H1 (cell line): ENCODE measurements around the gene CBX2. TPM values are rescaled to one million over a fixed set of nuclear protein-coding genes. Genes with fewer than 3 reads are reported as not detected.

Experiments used
- CTCF ChIA-PET: fragments of 300-600 bp; sonication (Branson Sonifier 250); formaldehyde crosslinking; loops from one replicate; lab custom pipeline; 2021; ENCODE audit not compliant: partially characterized antibody; lab: Charles Lee
- POLR2A ChIA-PET: fragments of 300-600 bp; sonication (Branson Sonifier 250); formaldehyde crosslinking; loops from one replicate; lab custom pipeline; 2021; ENCODE audit warnings: inconsistent platforms; ENCODE audit not compliant: partially characterized antibody; lab: Charles Lee
- DNase-seq, 2 experiments: peaks; one replicate each; pipeline versions ENCODE4 v3.0.0 to v3.0.0-alpha.2; 2010 to 2022; ENCODE audit warnings: low spot score in 2 of 2, low read depth in 1 of 2, mixed read lengths in 1 of 2
- FAIRE-seq: peaks from 2 replicates; lab custom pipeline; 2011; peaks lifted over from hg19 to GRCh38; lab: Jason Lieb, UNC
- H2AFZ ChIP-seq: 2 replicates; pipeline ENCODE4 v1.8.1; 2012; ENCODE audit warnings: low read length, inconsistent platforms
- H2AK5ac ChIP-seq: 2 replicates; pipeline ENCODE4 v1.6.1; 2013; ENCODE audit warnings: low read depth, low read length
- H2BK120ac ChIP-seq: replicated peaks from 2 replicates; pipeline ENCODE3; 2013; ENCODE audit warnings: low read depth, low read length, inconsistent platforms
- H2BK12ac ChIP-seq: 2 replicates; pipeline ENCODE4 v1.6.1; 2013; ENCODE audit warnings: low read depth, low read length
- H2BK15ac ChIP-seq: 2 replicates; pipeline ENCODE4 v1.6.1; 2013; ENCODE audit warnings: low read length
- H2BK20ac ChIP-seq: 2 replicates; pipeline ENCODE4 v1.6.1; 2013; ENCODE audit warnings: low read length
- H2BK5ac ChIP-seq: 2 replicates; pipeline ENCODE4 v1.6.1; 2013; ENCODE audit warnings: low read depth, low read length
- H3K14ac ChIP-seq: 2 replicates; pipeline ENCODE4 v1.6.1; 2013; ENCODE audit warnings: inconsistent platforms; ENCODE audit not compliant: insufficient read length
- H3K18ac ChIP-seq: 2 replicates; pipeline ENCODE4 v1.6.1; 2013; ENCODE audit warnings: low read length; ENCODE audit errors: extremely low read depth
- H3K23ac ChIP-seq: 2 replicates; pipeline ENCODE4 v1.6.1; 2013; ENCODE audit warnings: inconsistent platforms; ENCODE audit not compliant: insufficient read length
- H3K23me2 ChIP-seq: 2 replicates; pipeline ENCODE4 v1.6.1; 2013; ENCODE audit warnings: low read depth, low read length
- H3K27ac ChIP-seq: 2 replicates; pipeline ENCODE4 v1.6.1; 2011; ENCODE audit warnings: low read depth, low read length, inconsistent platforms
- H3K27me3 ChIP-seq, 4 experiments: replicated peaks in 1 of 4; 1 replicate in 1 of 4; 2 replicates in 3 of 4; pipeline versions ENCODE4 v1.6.1 to v1.8.1; 2011 to 2013; ENCODE audit warnings: low read length in 3 of 4, mild to moderate bottlenecking in 3 of 4, inconsistent platforms in 2 of 4, mixed read lengths in 2 of 4, moderate library complexity in 1 of 4; ENCODE audit not compliant: control insufficient read depth in 3 of 4, insufficient read depth in 3 of 4; ENCODE audit errors: extremely low read depth in 1 of 4
- H3K36me3 ChIP-seq, 4 experiments: 2 replicates each; pipeline versions ENCODE4 v1.6.1 to v1.8.1; 2011 to 2013; ENCODE audit warnings: mild to moderate bottlenecking in 4 of 4, low read length in 3 of 4, moderate library complexity in 2 of 4, control low read depth in 1 of 4, inconsistent platforms in 1 of 4; ENCODE audit not compliant: insufficient read depth in 4 of 4, control insufficient read depth in 2 of 4
- H3K4ac ChIP-seq: replicated peaks from 2 replicates; pipeline ENCODE3; 2013; ENCODE audit warnings: low read length, low read depth, mixed read lengths, inconsistent platforms; ENCODE audit not compliant: insufficient read length
- H3K4me1 ChIP-seq, 4 experiments: replicated peaks in 1 of 4; 1 replicate in 1 of 4; 2 replicates in 3 of 4; pipeline versions ENCODE4 v1.6.1 to v1.8.1; 2011 to 2013; ENCODE audit warnings: low read length in 3 of 4, inconsistent platforms in 2 of 4, mixed read lengths in 1 of 4; ENCODE audit not compliant: insufficient read depth in 4 of 4, control insufficient read depth in 3 of 4
- H3K4me2 ChIP-seq, 2 experiments: 2 replicates each; pipeline versions ENCODE4 v1.6.1 to v1.8.1; 2011 to 2013; ENCODE audit warnings: low read depth in 2 of 2, low read length in 2 of 2, control low read depth in 1 of 2, inconsistent platforms in 1 of 2, mild to moderate bottlenecking in 1 of 2; ENCODE audit not compliant: insufficient read depth in 1 of 2
- H3K4me3 ChIP-seq, 4 experiments: fragments of 200-600, 300-600 bp in 1 of 4; sonication (generic), shearing (Covaris generic), sonication (Bioruptor Twin) in 1 of 4; 2 replicates each; pipeline versions ENCODE4 v1.5.1 to v1.8.1; 2011 to 2016; ENCODE audit warnings: low read length in 4 of 4, low read depth in 3 of 4, control low read depth in 2 of 4, inconsistent platforms in 2 of 4, mild to moderate bottlenecking in 2 of 4, mixed read lengths in 1 of 4, moderate library complexity in 1 of 4; ENCODE audit not compliant: insufficient read depth in 2 of 4; ENCODE audit errors: extremely low read depth in 1 of 4
- H3K56ac ChIP-seq: replicated peaks from 2 replicates; pipeline ENCODE3; 2013; ENCODE audit warnings: low read depth, mild to moderate bottlenecking, mixed read lengths, low read length, inconsistent platforms; ENCODE audit not compliant: insufficient read length
- H3K79me1 ChIP-seq: 2 replicates; pipeline ENCODE4 v1.6.1; 2013; ENCODE audit warnings: low read depth, low read length, control low read depth
- H3K79me2 ChIP-seq, 2 experiments: 2 replicates each; pipeline versions ENCODE4 v1.6.1 to v1.8.1; 2012 to 2013; ENCODE audit warnings: low read length in 2 of 2, mild to moderate bottlenecking in 2 of 2, inconsistent platforms in 1 of 2; ENCODE audit not compliant: insufficient read depth in 2 of 2, control insufficient read depth in 1 of 2
- H3K9ac ChIP-seq, 4 experiments: replicated peaks in 1 of 4; 1 replicate in 1 of 4; 2 replicates in 3 of 4; pipeline versions ENCODE4 v1.6.1 to v1.8.1; 2011 to 2013; ENCODE audit warnings: low read depth in 3 of 4, low read length in 3 of 4, control low read depth in 2 of 4, mild to moderate bottlenecking in 2 of 4, moderate library complexity in 2 of 4, inconsistent platforms in 1 of 4; ENCODE audit errors: extremely low read depth in 1 of 4
- H3K9me3 ChIP-seq, 2 experiments: 2 replicates each; pipeline versions ENCODE4 v1.6.1 to v1.8.1; 2012 to 2013; ENCODE audit warnings: mild to moderate bottlenecking in 2 of 2, moderate library complexity in 2 of 2, control low read depth in 1 of 2, inconsistent platforms in 1 of 2, low read depth in 1 of 2, low read length in 1 of 2, mixed read lengths in 1 of 2; ENCODE audit not compliant: insufficient read depth in 2 of 2
- H4K20me1 ChIP-seq, 2 experiments: replicated peaks in 1 of 2; 2 replicates each; pipeline versions ENCODE3 to v1.8.1; 2011 to 2013; ENCODE audit warnings: inconsistent platforms in 2 of 2, low read length in 2 of 2, mild to moderate bottlenecking in 1 of 2; ENCODE audit not compliant: insufficient read depth in 2 of 2, control insufficient read depth in 1 of 2
- H4K5ac ChIP-seq: 2 replicates; pipeline ENCODE4 v1.6.1; 2013; ENCODE audit warnings: low read length, low read depth, mixed read lengths, inconsistent platforms; ENCODE audit not compliant: insufficient read length
- H4K8ac ChIP-seq: 2 replicates; pipeline ENCODE4 v1.8.0; 2013; ENCODE audit warnings: mild to moderate bottlenecking, moderate library complexity, low read length, inconsistent platforms; ENCODE audit not compliant: insufficient read depth; ENCODE audit errors: extremely low read depth
- H4K91ac ChIP-seq: replicated peaks from 2 replicates; pipeline ENCODE3; 2013; ENCODE audit warnings: low read length, mixed read lengths, inconsistent platforms; ENCODE audit not compliant: insufficient read length
- EGR1 ChIP-seq: IDR thresholded peaks from 2 replicates; pipeline ENCODE4 v1.6.1; 2011; ENCODE audit warnings: low read depth, low read length, borderline replicate concordance
- HDAC2 ChIP-seq, 2 experiments: fragments of 300-600 bp in 1 of 2; sonication (generic) in 1 of 2; IDR thresholded peaks; 2 replicates each; pipeline ENCODE4 v1.6.1; 2011 to 2012; ENCODE audit warnings: low read depth in 2 of 2, low read length in 2 of 2, mild to moderate bottlenecking in 2 of 2, moderate library complexity in 2 of 2, borderline replicate concordance in 1 of 2, inconsistent platforms in 1 of 2
- MAFK ChIP-seq: IDR thresholded peaks from 2 replicates; pipeline ENCODE4 v1.6.1; 2012; ENCODE audit warnings: low read depth, mild to moderate bottlenecking, improper control_type of control experiment, low read length
- USF2 ChIP-seq: IDR thresholded peaks from 2 replicates; pipeline ENCODE4 v1.6.1; 2011; ENCODE audit warnings: low read length, improper control_type of control experiment
- WGBS, 2 experiments: shearing (Covaris generic) in 1 of 2; methylation state at CpG; one replicate each; pipeline versions ENCODE4 v1.1.6 to v1.1.7; 2013 to 2015; ENCODE audit warnings: low lambda C conversion rate in 2 of 2, mixed read lengths in 2 of 2, inconsistent platforms in 1 of 2, low coverage in 1 of 2, missing lambda C conversion rate in 1 of 2; ENCODE audit not compliant: insufficient replicate concordance in 2 of 2, insufficient coverage in 1 of 2, insufficient read length in 1 of 2; ENCODE audit errors: extremely low coverage in 1 of 2, missing lambda C conversion rate in 1 of 2; 5-methylcytosine and 5-hydroxymethylcytosine counted together
- polyA plus RNA-seq, 7 experiments: library from polyadenylated mRNA; depleted of rRNA in 3 of 7; stranded (reverse) in 5 of 7; unstranded in 2 of 7; fragments of >200 nt in 5 of 7; fragments of 200-250 nt in 2 of 7; gene quantifications; 1 replicate in 5 of 7; 2 replicates in 1 of 7; 4 replicates in 1 of 7; pipeline versions ENCODE4 v1.2.1 to v1.2.3, GENCODE V29; 2011 to 2013; ENCODE audit warnings: missing spikeins in 2 of 7, mixed read lengths in 2 of 7
- total RNA-seq: library from RNA; stranded (reverse); fragmentation: NEBNext Ultra II Directional; extraction: Animal tissue kit (Norgen Biotek cat#: 25700); gene quantifications from 2 replicates; pipeline ENCODE4 v1.2.1, GENCODE V29; 2021
- TF ChIP-seq, protein P1 (sequence below), 3 experiments: IDR thresholded peaks; 1 replicate in 2 of 3; 2 replicates in 1 of 3; pipeline versions ENCODE4 v1.5.1 to v1.6.1; 2011; ENCODE audit warnings: low read length in 3 of 3, mild to moderate bottlenecking in 3 of 3, inconsistent platforms in 2 of 3, low read depth in 1 of 3, moderate library complexity in 1 of 3; ENCODE audit not compliant: insufficient read depth in 1 of 3; ENCODE audit errors: control extremely low read depth in 1 of 3

CBX2 gene
- total and polyA plus RNA-seq, 2 of the 8 experiments (the other 6 are each of a cell fraction or from before 2014, with no cell fraction given), result 64.3 to 83.9 TPM

DNA sequence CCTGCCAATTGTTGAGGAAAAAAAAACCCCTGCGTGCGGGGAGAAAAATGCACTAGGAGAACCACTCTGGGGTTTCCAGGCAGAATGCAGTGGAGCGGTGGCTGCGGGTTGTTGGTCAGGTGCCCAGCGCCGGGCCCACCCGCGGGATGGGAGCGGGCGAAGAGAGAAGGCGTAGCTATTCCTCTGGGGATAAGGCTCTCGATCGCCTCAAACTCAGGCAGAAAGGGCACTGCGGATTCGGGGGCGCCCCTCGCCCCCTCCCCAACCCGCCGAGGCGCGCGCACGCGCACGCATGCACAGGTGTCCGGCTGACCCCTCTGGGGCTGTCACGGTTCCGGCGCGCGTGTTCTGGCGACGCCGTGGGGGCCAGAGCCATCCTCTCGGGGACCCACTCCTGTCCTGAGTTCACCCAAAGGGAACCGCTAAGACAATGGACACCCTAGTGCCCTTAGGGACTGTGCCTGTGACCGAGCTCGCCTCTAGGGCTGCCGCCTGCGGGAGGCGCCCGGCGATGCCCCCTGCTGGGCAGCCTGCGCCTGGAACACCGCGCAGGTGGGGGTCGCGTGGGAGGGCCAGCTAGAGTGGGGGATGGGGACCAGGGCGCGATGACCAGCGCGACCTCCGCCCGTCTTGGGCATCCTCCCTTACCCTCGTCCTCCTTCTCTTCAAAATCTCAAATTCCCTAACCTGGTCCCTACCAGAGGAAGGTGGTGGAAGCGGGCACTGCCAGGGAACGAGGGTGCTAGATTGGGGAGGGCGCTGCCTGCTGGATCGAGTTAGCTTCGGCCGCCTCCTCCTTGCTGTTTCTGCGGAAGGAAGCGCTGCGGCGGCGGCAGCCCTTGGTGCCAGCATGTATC lies 33.3 kb downstream of the CBX2 start:
- Histone ChIP-seq H2AFZ (no peak overlapping the region), H3K14ac (no peak overlapping the region), H2BK5ac (peak overlapping the region; percentile 10; the same call in 1 of the 2 replicates), H3K9ac (no peak overlapping the region), H3K4ac (peak overlapping the region; percentile 46), H2BK12ac (peak overlapping the region; percentile 62), H4K5ac (no peak overlapping the region), H3K27me3 (peaks cover 86 to 95% (median 93%) of the 10 kb centered on the region in 4 experiments), H3K36me3 (peaks cover 0 to 15% (median 0%) of the 10 kb centered on the region in 4 experiments; a peak in 1 of 8 replicates), H2BK20ac (no peak overlapping the region), H3K23ac (no peak overlapping the region), H2AK5ac (no peak overlapping the region), H3K56ac (no peak overlapping the region), H2BK120ac (no peak overlapping the region), H3K79me1 (no peaks in the 10 kb centered on the region), H4K91ac (no peak overlapping the region), H3K27ac (no peak overlapping the region), H3K4me1 (peaks cover 0 to 49% (median 40%) of the 10 kb centered on the region in 4 experiments; a peak in 6 of 7 replicates), H3K23me2 (peaks cover 8% of the 10 kb centered on the region), H3K18ac (peak overlapping the region; percentile 65; the same call in 1 of the 2 replicates), H2BK15ac (no peak overlapping the region), H3K9me3 (no peaks in the 10 kb centered on the region), H3K4me2 (peak overlapping the region; percentile 51 to 69), H3K4me3 (peak overlapping the region in 2 of 4 experiments; percentile 1 to 53; a peak in 2 of 8 replicates), H4K20me1 (peaks cover 0 to 30% of the 10 kb centered on the region in 2 experiments), H4K8ac (peak overlapping the region; percentile 63), H3K79me2 (no peaks in the 10 kb centered on the region)
- CTCF ChIA-PET, result interaction anchor here (0.6 to 19.1 kb wide), 17 partner anchors 8 to 168 kb away, joined by 3 to 576 read pairs (median 6); partner anchors contain the start of genes CBX4 and CBX8
- DNase-seq (peak in 1 of 2 experiments; percentile 73), FAIRE-seq (no peak)
- POLR2A ChIA-PET, result interaction anchor here (0.7 to 24.0 kb wide), 11 partner anchors 11 to 174 kb away, joined by 3 to 374 read pairs (median 3); partner anchors contain the start of genes CBX4 and CBX8
- 3% methylated on average over 52 of the region's 66 CpGs; no CpG with 5 or more reads in 1 of the 2 experiments for WGBS, 2 experiments
- TF ChIP-seq, protein P1, sequence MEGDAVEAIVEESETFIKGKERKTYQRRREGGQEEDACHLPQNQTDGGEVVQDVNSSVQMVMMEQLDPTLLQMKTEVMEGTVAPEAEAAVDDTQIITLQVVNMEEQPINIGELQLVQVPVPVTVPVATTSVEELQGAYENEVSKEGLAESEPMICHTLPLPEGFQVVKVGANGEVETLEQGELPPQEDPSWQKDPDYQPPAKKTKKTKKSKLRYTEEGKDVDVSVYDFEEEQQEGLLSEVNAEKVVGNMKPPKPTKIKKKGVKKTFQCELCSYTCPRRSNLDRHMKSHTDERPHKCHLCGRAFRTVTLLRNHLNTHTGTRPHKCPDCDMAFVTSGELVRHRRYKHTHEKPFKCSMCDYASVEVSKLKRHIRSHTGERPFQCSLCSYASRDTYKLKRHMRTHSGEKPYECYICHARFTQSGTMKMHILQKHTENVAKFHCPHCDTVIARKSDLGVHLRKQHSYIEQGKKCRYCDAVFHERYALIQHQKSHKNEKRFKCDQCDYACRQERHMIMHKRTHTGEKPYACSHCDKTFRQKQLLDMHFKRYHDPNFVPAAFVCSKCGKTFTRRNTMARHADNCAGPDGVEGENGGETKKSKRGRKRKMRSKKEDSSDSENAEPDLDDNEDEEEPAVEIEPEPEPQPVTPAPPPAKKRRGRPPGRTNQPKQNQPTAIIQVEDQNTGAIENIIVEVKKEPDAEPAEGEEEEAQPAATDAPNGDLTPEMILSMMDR (IDR thresholded peaks at IDR 0.05; ENCODE audit: control extremely low read depth in 1 of 3, insufficient read depth in 1 of 3, low read depth in 1 of 3, low read length in 3 of 3), result peak in 1 of 3 experiments; percentile 48; a peak in 2 of 4 replicates
- TF ChIP-seq MAFK, result no peak
- TF ChIP-seq USF2, result no peak
- TF ChIP-seq EGR1, result peak; percentile 50; the same call in 1 of the 2 replicates
- 0 out of 4 replicates have a peak, but pooled peaks of 1 of the 2 experiments have one; percentile 13 for TF ChIP-seq HDAC2 (IDR thresholded peaks at IDR 0.05; ENCODE audit: borderline replicate concordance in 1 of 2, low read depth in 2 of 2, low read length in 2 of 2)
